ENCODE measurements around the gene NAALADL2.

NAALADL2 gene

DNA sequence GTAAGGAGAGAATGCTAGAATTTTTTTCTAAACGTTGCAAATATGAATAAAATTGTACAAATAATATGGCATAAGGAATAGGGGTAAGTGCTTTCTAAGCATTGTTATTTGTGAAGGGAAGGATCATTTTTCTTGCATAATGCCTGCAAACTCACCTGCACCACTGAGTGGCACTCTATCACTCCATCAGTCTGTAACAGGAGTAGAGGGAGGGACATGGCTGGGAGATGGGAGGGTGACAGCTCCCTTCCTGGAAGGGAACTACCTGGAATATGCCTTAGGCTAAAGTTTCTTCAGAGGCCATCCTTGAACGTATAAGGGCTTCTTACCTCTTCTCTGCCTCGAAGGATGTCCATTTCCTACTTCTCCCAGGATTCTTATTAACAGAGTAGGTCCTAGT lies 3.0 kb downstream of the NAALADL2 start:
- Histone ChIP-seq H3K27me3 (replicated peaks in 2 of 5; ENCODE audit: control insufficient read depth in 4 of 5, insufficient read depth in 5 of 5, low read length in 4 of 5) (no peaks in the 10 kb centered on the region), H3K36me3 (ENCODE audit: control insufficient read depth in 4 of 4, insufficient read depth in 4 of 4, low read length in 3 of 4) (no peaks in the 10 kb centered on the region), H3K4me3 (ENCODE audit: control insufficient read depth in 1 of 7, extremely low read depth in 1 of 7, insufficient read depth in 4 of 7, low read depth in 2 of 7, low read length in 6 of 7) (no peak overlapping the region), H3K27ac (ENCODE audit: insufficient read depth in 1 of 2, low read depth in 1 of 2, low read length in 2 of 2, poor library complexity in 1 of 2, severe bottlenecking in 2 of 2) (no peak overlapping the region), H3K4me1 (ENCODE audit: control extremely low read depth in 1 of 4, control insufficient read depth in 4 of 4, insufficient read depth in 4 of 4, low read length in 3 of 4) (no peaks in the 10 kb centered on the region), H3K9me3 (ENCODE audit: control extremely low read depth in 1 of 5, control insufficient read depth in 4 of 5, insufficient read depth in 2 of 5, low read depth in 1 of 5, low read length in 4 of 5) (no peaks in the 10 kb centered on the region)
- WGBS (ENCODE audit: insufficient coverage), result 100% methylated on average over 2 of the region's 3 CpGs
- ChIA-PET CTCF (no interaction called here), POLR2A (no interaction called here)
- DNase-seq, result no peak

DNA sequence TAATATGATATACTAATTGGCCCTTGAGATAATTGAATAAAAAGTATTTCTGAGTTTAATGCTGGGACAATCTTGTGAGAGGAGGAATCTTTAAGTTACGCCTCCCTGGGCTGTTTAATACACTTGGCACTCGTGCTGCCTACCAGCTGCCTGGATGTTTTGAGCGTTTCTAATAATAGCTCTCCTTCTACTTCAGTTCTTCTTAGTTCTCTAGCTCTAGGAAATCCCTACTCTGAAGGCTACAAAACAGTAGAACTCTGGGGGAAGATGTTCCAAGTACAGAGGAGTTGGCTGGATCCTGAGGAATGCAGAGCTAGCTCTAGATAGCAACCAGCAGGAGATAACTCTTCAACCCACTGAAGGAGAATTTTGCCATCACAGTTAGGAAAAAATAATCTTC lies 3.5 kb downstream of the NAALADL2 start:
- POLR2A ChIA-PET, result no interaction called here
- WGBS (ENCODE audit: insufficient coverage), result 90% methylated on average over 3 of the region's 3 CpGs
- H3K4me3 ChIP-seq (ENCODE audit: control insufficient read depth in 1 of 7, extremely low read depth in 1 of 7, insufficient read depth in 4 of 7, low read depth in 2 of 7, low read length in 6 of 7), result no peak overlapping the region
- H3K27me3 ChIP-seq (replicated peaks in 2 of 5; ENCODE audit: control insufficient read depth in 4 of 5, insufficient read depth in 5 of 5, low read length in 4 of 5), result no peaks in the 10 kb centered on the region
- no peaks in the 10 kb centered on the region for H3K4me1 ChIP-seq (ENCODE audit: control extremely low read depth in 1 of 4, control insufficient read depth in 4 of 4, insufficient read depth in 4 of 4, low read length in 3 of 4)
- no peaks in the 10 kb centered on the region for H3K9me3 ChIP-seq (ENCODE audit: control extremely low read depth in 1 of 5, control insufficient read depth in 4 of 5, insufficient read depth in 2 of 5, low read depth in 1 of 5, low read length in 4 of 5)
- H3K36me3 ChIP-seq (ENCODE audit: control insufficient read depth in 4 of 4, insufficient read depth in 4 of 4, low read length in 3 of 4), result no peaks in the 10 kb centered on the region
- no peak overlapping the region for H3K27ac ChIP-seq (ENCODE audit: insufficient read depth in 1 of 2, low read depth in 1 of 2, low read length in 2 of 2, poor library complexity in 1 of 2, severe bottlenecking in 2 of 2)
- CTCF ChIA-PET, result no interaction called here
- no peak for DNase-seq

GRCh38 chr3:174863488-174863887 lies 4.4 kb downstream of the NAALADL2 start:
- Histone ChIP-seq H3K9me3 (ENCODE audit: control extremely low read depth in 1 of 5, control insufficient read depth in 4 of 5, insufficient read depth in 2 of 5, low read depth in 1 of 5, low read length in 4 of 5) (no peaks in the 10 kb centered on the region), H3K4me1 (ENCODE audit: control extremely low read depth in 1 of 4, control insufficient read depth in 4 of 4, insufficient read depth in 4 of 4, low read length in 3 of 4) (no peaks in the 10 kb centered on the region), H3K27me3 (replicated peaks in 2 of 5; ENCODE audit: control insufficient read depth in 4 of 5, insufficient read depth in 5 of 5, low read length in 4 of 5) (no peaks in the 10 kb centered on the region), H3K36me3 (ENCODE audit: control insufficient read depth in 4 of 4, insufficient read depth in 4 of 4, low read length in 3 of 4) (no peaks in the 10 kb centered on the region), H3K4me3 (ENCODE audit: control insufficient read depth in 1 of 7, extremely low read depth in 1 of 7, insufficient read depth in 4 of 7, low read depth in 2 of 7, low read length in 6 of 7) (no peak overlapping the region), H3K27ac (ENCODE audit: insufficient read depth in 1 of 2, low read depth in 1 of 2, low read length in 2 of 2, poor library complexity in 1 of 2, severe bottlenecking in 2 of 2) (no peak overlapping the region)
- ChIA-PET CTCF (no interaction called here), POLR2A (no interaction called here)
- no peak for DNase-seq

- WGBS (ENCODE audit: insufficient coverage), result 96% methylated on average over 7 of the region's 7 CpGs
- Histone ChIP-seq H3K36me3 (ENCODE audit: control insufficient read depth in 4 of 4, insufficient read depth in 4 of 4, low read length in 3 of 4) (no peaks in the 10 kb centered on the region), H3K4me1 (ENCODE audit: control extremely low read depth in 1 of 4, control insufficient read depth in 4 of 4, insufficient read depth in 4 of 4, low read length in 3 of 4) (no peaks in the 10 kb centered on the region), H3K9me3 (ENCODE audit: control extremely low read depth in 1 of 5, control insufficient read depth in 4 of 5, insufficient read depth in 2 of 5, low read depth in 1 of 5, low read length in 4 of 5) (no peaks in the 10 kb centered on the region), H3K4me3 (ENCODE audit: control insufficient read depth in 1 of 7, extremely low read depth in 1 of 7, insufficient read depth in 4 of 7, low read depth in 2 of 7, low read length in 6 of 7) (no peak overlapping the region), H3K27ac (ENCODE audit: insufficient read depth in 1 of 2, low read depth in 1 of 2, low read length in 2 of 2, poor library complexity in 1 of 2, severe bottlenecking in 2 of 2) (no peak overlapping the region), H3K27me3 (replicated peaks in 2 of 5; ENCODE audit: control insufficient read depth in 4 of 5, insufficient read depth in 5 of 5, low read length in 4 of 5) (no peaks in the 10 kb centered on the region)
- ChIA-PET CTCF (no interaction called here), POLR2A (no interaction called here)
- DNase-seq, result no peak
These were observed 10.3 kb downstream of the NAALADL2 start for GRCh38 chr3:174869448-174869847.

DNA sequence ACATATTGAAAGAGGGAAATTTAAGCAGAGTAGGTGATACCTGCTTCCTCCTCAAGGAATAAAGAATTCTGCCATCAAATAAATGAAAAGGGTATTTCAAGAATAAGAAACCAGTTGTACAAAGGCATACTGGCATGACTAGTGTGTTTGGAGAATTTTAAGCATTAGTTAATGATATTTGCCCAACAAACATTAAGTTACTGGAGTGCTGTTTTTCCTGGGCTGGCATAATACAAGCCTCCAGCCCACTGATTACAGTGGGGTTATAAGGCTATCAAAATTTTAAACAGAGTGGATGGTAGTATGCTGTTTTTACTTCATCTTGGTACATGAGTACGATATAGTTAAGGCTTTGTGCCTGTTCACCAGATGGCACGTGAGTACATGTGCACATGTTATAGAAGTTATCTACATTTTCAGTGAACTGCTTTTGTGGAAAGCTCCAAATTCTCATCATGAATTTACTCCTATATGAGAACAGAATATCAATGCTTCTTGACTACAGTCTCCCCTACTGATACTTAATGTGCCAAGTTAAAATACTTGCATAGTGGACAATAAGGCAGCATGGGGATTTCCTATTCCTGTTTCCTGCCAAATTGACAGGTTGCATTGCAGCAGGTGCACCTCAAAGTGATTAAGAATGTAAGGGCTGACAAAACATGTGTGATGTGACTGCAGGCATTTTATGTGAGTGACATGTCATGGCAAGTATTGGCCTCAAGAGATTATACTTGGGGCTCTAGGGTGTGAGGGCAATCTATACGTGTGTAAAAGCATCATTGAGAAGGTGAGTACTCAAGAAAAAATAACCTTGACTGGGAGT lies 14.9 kb downstream of the NAALADL2 start:
- POLR2A ChIA-PET, result no interaction called here

DNA sequence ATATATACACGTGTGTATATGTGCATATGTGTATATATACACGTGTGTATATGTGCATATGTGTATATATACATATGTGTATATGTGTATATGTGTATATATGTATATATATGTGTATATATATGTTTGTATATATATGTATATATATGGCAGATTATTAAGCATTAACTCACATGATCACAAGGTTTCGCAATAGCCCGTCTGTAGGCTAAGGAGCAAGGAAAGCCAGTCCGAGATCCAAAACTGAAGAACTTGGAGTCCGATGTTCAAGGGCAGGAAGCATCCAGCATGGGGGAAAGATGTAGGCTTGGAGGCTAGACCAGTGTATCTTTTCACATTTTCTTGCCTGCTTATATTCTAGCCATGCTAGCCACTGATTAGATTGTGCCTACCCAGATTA lies 23.7 kb downstream of the NAALADL2 start:
- ChIA-PET CTCF (no interaction called here), POLR2A (no interaction called here)
- no peaks in the 10 kb centered on the region for H3K4me1 ChIP-seq (ENCODE audit: control extremely low read depth in 1 of 4, control insufficient read depth in 4 of 4, insufficient read depth in 4 of 4, low read length in 3 of 4)
- no peaks in the 10 kb centered on the region for H3K27me3 ChIP-seq (replicated peaks in 2 of 5; ENCODE audit: control insufficient read depth in 4 of 5, insufficient read depth in 5 of 5, low read length in 4 of 5)
- H3K36me3 ChIP-seq (ENCODE audit: control insufficient read depth in 4 of 4, insufficient read depth in 4 of 4, low read length in 3 of 4), result no peaks in the 10 kb centered on the region
- 100% methylated on average over 2 of the region's 6 CpGs for WGBS (ENCODE audit: insufficient coverage)
- no peak for DNase-seq
- no peak overlapping the region for H3K27ac ChIP-seq (ENCODE audit: insufficient read depth in 1 of 2, low read depth in 1 of 2, low read length in 2 of 2, poor library complexity in 1 of 2, severe bottlenecking in 2 of 2)
- no peaks in the 10 kb centered on the region for H3K9me3 ChIP-seq (ENCODE audit: control extremely low read depth in 1 of 5, control insufficient read depth in 4 of 5, insufficient read depth in 2 of 5, low read depth in 1 of 5, low read length in 4 of 5)
- H3K4me3 ChIP-seq (ENCODE audit: control insufficient read depth in 1 of 7, extremely low read depth in 1 of 7, insufficient read depth in 4 of 7, low read depth in 2 of 7, low read length in 6 of 7), result no peak overlapping the region

More for the DNA sequence above, 14.9 kb downstream of the NAALADL2 start:
- no peak overlapping the region for H3K27ac ChIP-seq (ENCODE audit: insufficient read depth in 1 of 2, low read depth in 1 of 2, low read length in 2 of 2, poor library complexity in 1 of 2, severe bottlenecking in 2 of 2)
- no peaks in the 10 kb centered on the region for H3K27me3 ChIP-seq (replicated peaks in 2 of 5; ENCODE audit: control insufficient read depth in 4 of 5, insufficient read depth in 5 of 5, low read length in 4 of 5)
- DNase-seq, result no peak
- no peaks in the 10 kb centered on the region for H3K36me3 ChIP-seq (ENCODE audit: control insufficient read depth in 4 of 4, insufficient read depth in 4 of 4, low read length in 3 of 4)
- no CpG with 5 or more reads among the region's 3 CpGs for WGBS (ENCODE audit: insufficient coverage)
- no peak overlapping the region for H3K4me3 ChIP-seq (ENCODE audit: control insufficient read depth in 1 of 7, extremely low read depth in 1 of 7, insufficient read depth in 4 of 7, low read depth in 2 of 7, low read length in 6 of 7)
- CTCF ChIA-PET, result no interaction called here
- no peaks in the 10 kb centered on the region for H3K9me3 ChIP-seq (ENCODE audit: control extremely low read depth in 1 of 5, control insufficient read depth in 4 of 5, insufficient read depth in 2 of 5, low read depth in 1 of 5, low read length in 4 of 5)
- no peaks in the 10 kb centered on the region for H3K4me1 ChIP-seq (ENCODE audit: control extremely low read depth in 1 of 4, control insufficient read depth in 4 of 4, insufficient read depth in 4 of 4, low read length in 3 of 4)

DNA sequence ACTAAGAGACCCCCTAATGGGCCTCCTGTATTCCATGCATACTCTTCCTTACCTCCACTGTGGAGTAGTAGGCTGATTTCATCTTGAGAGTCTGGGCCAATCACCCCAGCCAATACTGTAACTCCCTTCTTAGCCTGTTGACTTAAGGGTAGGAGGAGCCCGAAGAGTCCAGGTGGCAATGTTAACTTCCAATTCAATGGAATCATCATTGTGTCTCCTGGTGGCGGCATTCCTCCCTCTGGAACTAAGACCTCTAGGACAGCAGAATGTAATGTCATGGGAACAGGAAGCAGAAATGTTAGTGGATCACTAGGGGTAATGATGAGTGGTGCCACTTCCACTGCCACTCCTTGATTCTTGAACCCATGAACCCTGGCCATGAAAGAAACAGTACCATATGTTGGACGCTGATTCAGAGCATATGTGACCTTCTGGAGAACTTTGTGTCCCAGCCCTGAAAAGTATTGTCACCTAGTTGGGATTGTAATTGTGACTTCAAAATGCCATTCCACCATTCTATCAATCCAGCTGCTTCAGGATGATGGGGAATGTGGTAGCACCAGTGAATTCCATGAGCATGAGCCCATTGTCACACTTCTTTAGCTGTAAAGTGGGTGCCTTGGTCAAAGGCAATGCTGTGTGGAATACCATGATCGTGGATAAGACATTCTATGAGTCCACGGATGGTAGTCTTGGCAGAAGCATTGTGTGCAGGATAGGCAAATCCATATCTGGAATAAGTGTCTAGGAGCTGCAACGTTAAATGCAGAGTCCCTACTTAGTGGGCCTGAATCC lies 24.9 kb downstream of the NAALADL2 start:
- no peak overlapping the region for H3K4me3 ChIP-seq (ENCODE audit: control insufficient read depth in 1 of 7, extremely low read depth in 1 of 7, insufficient read depth in 4 of 7, low read depth in 2 of 7, low read length in 6 of 7)
- H3K27me3 ChIP-seq (replicated peaks in 2 of 5; ENCODE audit: control insufficient read depth in 4 of 5, insufficient read depth in 5 of 5, low read length in 4 of 5), result no peaks in the 10 kb centered on the region
- no peak for DNase-seq
- 98% methylated on average over 5 of the region's 6 CpGs for WGBS (ENCODE audit: insufficient coverage)
- no peak overlapping the region for H3K27ac ChIP-seq (ENCODE audit: insufficient read depth in 1 of 2, low read depth in 1 of 2, low read length in 2 of 2, poor library complexity in 1 of 2, severe bottlenecking in 2 of 2)
- no peaks in the 10 kb centered on the region for H3K4me1 ChIP-seq (ENCODE audit: control extremely low read depth in 1 of 4, control insufficient read depth in 4 of 4, insufficient read depth in 4 of 4, low read length in 3 of 4)
- H3K9me3 ChIP-seq (ENCODE audit: control extremely low read depth in 1 of 5, control insufficient read depth in 4 of 5, insufficient read depth in 2 of 5, low read depth in 1 of 5, low read length in 4 of 5), result peaks cover 0 to 2% (median 0%) of the 10 kb centered on the region in 5 experiments
- no peaks in the 10 kb centered on the region for H3K36me3 ChIP-seq (ENCODE audit: control insufficient read depth in 4 of 4, insufficient read depth in 4 of 4, low read length in 3 of 4)
- ChIA-PET CTCF (no interaction called here), POLR2A (no interaction called here)

All from common myeloid progenitor, CD34-positive (primary cell).